SU-DHL-6 (cell line): ENCODE measurements around the gene C2CD2.

Experiments used
- H2AFZ ChIP-seq: fragments of 200-600 bp; sonication (generic); 2 replicates; pipeline ENCODE4 v1.6.1; 2014; ENCODE audit warnings: low read depth, mild to moderate bottlenecking, moderate library complexity, mixed read lengths, antibody characterized with exemption, low read length; ENCODE audit not compliant: severe bottlenecking
- H3F3A ChIP-seq: fragments of 200-600 bp; shearing (Covaris generic); 2 replicates; pipeline ENCODE4 v1.6.0; 2016; ENCODE audit warnings: antibody characterized with exemption, mild to moderate bottlenecking; ENCODE audit not compliant: insufficient read depth
- H3K27ac ChIP-seq: fragments of 200-600 bp; sonication (generic); 2 replicates; pipeline ENCODE4 v1.5.1; 2016; ENCODE audit warnings: low read depth, mild to moderate bottlenecking, low read length, moderate library complexity, mixed read lengths
- H3K27me3 ChIP-seq: fragments of 200-600 bp; sonication (generic), shearing (Covaris generic); 2 replicates; pipeline ENCODE4 v1.6.0; 2014; ENCODE audit warnings: mild to moderate bottlenecking, low read length
- H3K36me3 ChIP-seq: fragments of 200-600 bp; sonication (generic); 2 replicates; pipeline ENCODE4 v1.6.1; 2014; ENCODE audit warnings: mild to moderate bottlenecking, low read length, mixed read lengths
- H3K4me2 ChIP-seq: fragments of 300-600, 200-600 bp; shearing (Covaris generic), sonication (generic); 2 replicates; pipeline ENCODE4 v1.6.0; 2014; ENCODE audit warnings: low read length, low read depth, mild to moderate bottlenecking; ENCODE audit not compliant: poor library complexity, severe bottlenecking
- H3K4me3 ChIP-seq: fragments of 200-600 bp; sonication (generic); 2 replicates; pipeline ENCODE4 v1.5.1; 2014; ENCODE audit warnings: antibody characterized with exemption, low read length, mild to moderate bottlenecking, mixed read lengths; ENCODE audit not compliant: insufficient read depth, poor library complexity, severe bottlenecking
- H3K79me2 ChIP-seq: fragments of 200-600 bp; sonication (generic); 2 replicates; pipeline ENCODE4 v1.6.1; 2014; ENCODE audit warnings: mild to moderate bottlenecking, low read length, moderate library complexity; ENCODE audit not compliant: insufficient read depth
- H3K9ac ChIP-seq: fragments of 200-600 bp; sonication (generic); 2 replicates; pipeline ENCODE4 v1.7.0; 2014; ENCODE audit warnings: mild to moderate bottlenecking, low read length
- H3K9me2 ChIP-seq: fragments of 200-600 bp; sonication (generic); replicated peaks from 2 replicates; pipeline ENCODE4 v1.6.1; 2014; ENCODE audit warnings: low read length; ENCODE audit not compliant: insufficient read depth
- H3K9me3 ChIP-seq: fragments of 200-600 bp; sonication (generic); 2 replicates; pipeline ENCODE4 v1.6.1; 2014; ENCODE audit warnings: low read length, mixed read lengths; ENCODE audit not compliant: insufficient read depth
- H4K20me1 ChIP-seq: fragments of 200-600 bp; sonication (generic); 2 replicates; pipeline ENCODE4 v1.6.1; 2014; ENCODE audit warnings: low read depth, mild to moderate bottlenecking, antibody characterized with exemption, low read length, moderate library complexity, mixed read lengths
- EZH2phosphoT487 ChIP-seq: fragments of 200-600 bp; sonication (generic), shearing (Covaris generic); conservative IDR thresholded peaks from 2 replicates; pipeline ENCODE4 v1.6.1; 2018; ENCODE audit warnings: mild to moderate bottlenecking, antibody characterized with exemption, low read length, moderate library complexity, mixed read lengths
- TF ChIP-seq, protein P1 (sequence below): fragments of 200-600 bp; sonication (generic); IDR thresholded peaks from one replicate; pipeline ENCODE4 v1.5.1; 2017; ENCODE audit warnings: antibody characterized with exemption, mild to moderate bottlenecking, low read length, moderate library complexity; ENCODE audit not compliant: insufficient read depth, poor library complexity, severe bottlenecking

The C2CD2 gene

DNA sequence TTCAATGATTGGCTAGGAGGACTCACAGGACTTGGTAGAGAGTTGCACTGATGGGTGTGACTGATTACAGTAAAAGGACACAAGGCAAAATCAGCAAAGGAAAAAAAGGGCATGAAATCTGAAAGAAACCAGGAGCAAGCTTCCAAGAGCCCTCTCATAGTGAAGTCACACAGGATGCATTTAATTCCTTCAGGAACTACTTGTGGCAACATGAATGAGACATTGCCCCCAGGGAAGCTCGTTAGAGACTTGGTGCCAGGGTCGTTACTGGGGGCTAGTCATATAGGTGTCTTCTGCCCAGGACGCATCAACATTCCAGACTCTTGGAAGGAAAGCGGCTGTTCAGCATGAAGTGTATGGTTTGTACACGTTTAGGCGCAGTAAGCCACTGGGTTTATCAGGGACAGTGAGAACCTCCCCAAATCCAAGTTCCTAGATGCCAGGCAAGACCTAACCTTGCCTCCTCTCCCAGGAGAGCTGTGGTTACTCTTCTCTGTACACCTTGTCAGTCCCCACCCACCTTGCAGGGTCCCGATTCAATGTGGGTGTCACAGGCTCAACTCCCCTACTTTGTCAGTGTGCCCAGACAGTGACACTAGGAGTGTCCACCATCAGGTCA lies 26.0 kb upstream of the C2CD2 start:
- no peaks in the 10 kb centered on the region for H3K27me3 ChIP-seq
- H3K27ac ChIP-seq, result no peak overlapping the region
- no peak for TF ChIP-seq EZH2phosphoT487
- TF ChIP-seq, protein P1, sequence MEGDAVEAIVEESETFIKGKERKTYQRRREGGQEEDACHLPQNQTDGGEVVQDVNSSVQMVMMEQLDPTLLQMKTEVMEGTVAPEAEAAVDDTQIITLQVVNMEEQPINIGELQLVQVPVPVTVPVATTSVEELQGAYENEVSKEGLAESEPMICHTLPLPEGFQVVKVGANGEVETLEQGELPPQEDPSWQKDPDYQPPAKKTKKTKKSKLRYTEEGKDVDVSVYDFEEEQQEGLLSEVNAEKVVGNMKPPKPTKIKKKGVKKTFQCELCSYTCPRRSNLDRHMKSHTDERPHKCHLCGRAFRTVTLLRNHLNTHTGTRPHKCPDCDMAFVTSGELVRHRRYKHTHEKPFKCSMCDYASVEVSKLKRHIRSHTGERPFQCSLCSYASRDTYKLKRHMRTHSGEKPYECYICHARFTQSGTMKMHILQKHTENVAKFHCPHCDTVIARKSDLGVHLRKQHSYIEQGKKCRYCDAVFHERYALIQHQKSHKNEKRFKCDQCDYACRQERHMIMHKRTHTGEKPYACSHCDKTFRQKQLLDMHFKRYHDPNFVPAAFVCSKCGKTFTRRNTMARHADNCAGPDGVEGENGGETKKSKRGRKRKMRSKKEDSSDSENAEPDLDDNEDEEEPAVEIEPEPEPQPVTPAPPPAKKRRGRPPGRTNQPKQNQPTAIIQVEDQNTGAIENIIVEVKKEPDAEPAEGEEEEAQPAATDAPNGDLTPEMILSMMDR, result no peak
- H2AFZ ChIP-seq, result no peak overlapping the region
- H3F3A ChIP-seq, result no peaks in the 10 kb centered on the region
- no peak overlapping the region for H3K9ac ChIP-seq
- no peaks in the 10 kb centered on the region for H4K20me1 ChIP-seq
- H3K9me2 ChIP-seq, result no peaks in the 10 kb centered on the region
- H3K9me3 ChIP-seq, result peaks cover 6% of the 10 kb centered on the region; the same call in 1 of the 2 replicates
- no peak overlapping the region for H3K4me3 ChIP-seq
- H3K79me2 ChIP-seq, result no peaks in the 10 kb centered on the region
- H3K36me3 ChIP-seq, result no peaks in the 10 kb centered on the region
- no peak overlapping the region for H3K4me2 ChIP-seq

DNA sequence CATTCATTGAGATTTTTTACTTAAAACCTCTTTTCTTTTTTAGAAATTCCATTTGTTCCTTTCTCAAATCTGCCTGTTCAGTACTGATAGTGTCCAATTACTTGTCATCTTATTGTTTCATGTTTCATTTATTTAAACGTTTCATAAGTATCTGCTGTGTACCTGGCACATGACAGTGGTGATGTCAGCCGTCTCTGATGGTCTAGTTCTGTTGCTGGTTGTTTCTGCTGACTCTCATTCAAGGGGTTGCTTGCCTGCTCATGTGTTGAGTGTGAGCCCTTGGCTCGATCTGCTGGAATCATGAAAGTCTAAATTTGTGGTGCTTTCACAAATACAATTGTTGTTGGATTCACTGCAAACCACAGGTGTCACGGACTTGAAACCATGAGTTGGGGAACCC lies 25.5 kb upstream of the C2CD2 start:
- TF ChIP-seq, protein P1, result no peak
- no peak for TF ChIP-seq EZH2phosphoT487
- peaks cover 6% of the 10 kb centered on the region; the same call in 1 of the 2 replicates for H3K9me3 ChIP-seq
- no peak overlapping the region for H3K9ac ChIP-seq
- H3K36me3 ChIP-seq, result no peaks in the 10 kb centered on the region
- no peaks in the 10 kb centered on the region for H3K27me3 ChIP-seq
- H3K27ac ChIP-seq, result no peak overlapping the region
- no peaks in the 10 kb centered on the region for H3K9me2 ChIP-seq
- no peaks in the 10 kb centered on the region for H3K79me2 ChIP-seq
- no peak overlapping the region for H3K4me2 ChIP-seq
- H2AFZ ChIP-seq, result no peak overlapping the region
- H3F3A ChIP-seq, result no peaks in the 10 kb centered on the region
- H4K20me1 ChIP-seq, result no peaks in the 10 kb centered on the region
- no peak overlapping the region for H3K4me3 ChIP-seq

DNA sequence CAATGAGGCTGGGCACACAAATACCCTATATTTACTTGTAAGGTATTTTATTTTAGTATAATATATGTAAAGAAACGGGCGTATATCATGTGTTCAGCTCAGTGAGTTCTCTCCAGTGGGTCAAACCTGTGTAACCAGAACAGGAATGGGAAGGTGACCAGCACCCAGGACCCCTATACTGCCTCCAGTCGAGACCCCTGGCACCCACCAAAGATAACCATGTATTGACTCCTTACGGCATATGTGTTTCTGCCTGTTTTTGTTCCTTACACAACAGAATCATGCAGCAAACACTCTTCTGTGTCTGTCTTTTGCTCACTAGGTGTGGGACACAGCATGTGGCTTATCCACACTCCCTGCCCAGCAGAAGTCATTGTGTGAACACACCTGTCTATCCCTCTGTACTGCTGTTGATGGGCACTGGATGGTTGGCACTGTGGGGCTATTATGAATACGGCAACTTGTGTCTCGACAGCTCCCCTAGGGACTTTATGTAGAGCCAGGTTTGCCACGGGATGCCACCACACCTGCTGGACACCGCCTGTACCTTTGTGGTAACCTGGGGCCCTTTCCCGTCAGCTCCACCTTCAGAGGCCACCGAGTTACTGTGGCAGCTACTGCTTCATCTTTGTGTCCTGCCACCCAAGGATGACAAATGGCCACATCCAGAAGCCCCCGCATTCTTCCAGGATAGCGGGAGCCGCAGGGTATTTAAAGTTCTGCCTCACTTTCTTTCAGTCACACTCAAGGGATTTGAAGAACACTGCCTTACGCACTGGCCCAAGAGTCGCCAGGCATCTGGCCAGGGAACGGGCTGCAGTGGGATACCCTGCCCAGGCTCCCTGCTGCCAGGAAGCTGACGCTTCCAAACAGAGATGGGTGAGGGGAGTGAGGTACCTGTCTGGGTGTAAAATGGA lies 23.5 kb upstream of the C2CD2 start:
- H3K9me3 ChIP-seq, result peaks cover 6% of the 10 kb centered on the region; the same call in 1 of the 2 replicates
- H3K27me3 ChIP-seq, result no peaks in the 10 kb centered on the region
- TF ChIP-seq EZH2phosphoT487, result no peak
- TF ChIP-seq, protein P1, result no peak
- H3K36me3 ChIP-seq, result no peaks in the 10 kb centered on the region
- no peak overlapping the region for H2AFZ ChIP-seq
- no peak overlapping the region for H3K27ac ChIP-seq
- no peak overlapping the region for H3K9ac ChIP-seq
- H3F3A ChIP-seq, result no peaks in the 10 kb centered on the region
- no peak overlapping the region for H3K4me3 ChIP-seq
- no peaks in the 10 kb centered on the region for H3K9me2 ChIP-seq
- no peaks in the 10 kb centered on the region for H4K20me1 ChIP-seq
- no peak overlapping the region for H3K4me2 ChIP-seq
- H3K79me2 ChIP-seq, result no peaks in the 10 kb centered on the region
